ENCODE measurements around the gene MFSD12.

MFSD12 gene

DNA sequence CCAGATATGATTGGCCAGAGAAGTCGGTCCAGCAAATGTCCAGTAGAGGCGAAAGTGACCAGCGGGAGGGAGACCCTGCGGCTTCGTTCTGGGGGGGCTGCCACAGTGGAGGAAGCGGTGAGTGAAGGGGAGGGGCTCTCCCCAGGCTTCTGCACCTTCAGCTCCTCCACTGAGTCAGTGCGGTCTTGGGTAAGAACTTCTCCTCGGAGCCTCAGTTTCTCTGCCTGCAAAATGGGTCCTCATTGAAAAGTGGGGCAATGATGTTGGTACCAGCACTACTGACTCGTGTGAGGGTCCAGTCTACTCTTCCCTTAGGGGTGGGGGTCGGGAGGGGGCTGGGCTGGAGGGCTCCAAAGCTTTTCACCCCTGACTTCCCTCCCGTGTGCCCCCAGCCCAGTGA lies 32.1 kb upstream of the MFSD12 start:
- H3K79me2 ChIP-seq (ENCODE audit: low read length) = no peaks in the 10 kb centered on the region
- no peak for DNase-seq
- no peak overlapping the region for H3K9ac ChIP-seq (ENCODE audit: low read length)
- H3K4me1 ChIP-seq (ENCODE audit: low read length) = no peaks in the 10 kb centered on the region
- no peaks in the 10 kb centered on the region for H3F3A ChIP-seq (ENCODE audit: insufficient read depth, low read length)
- no peak overlapping the region for H3K4me2 ChIP-seq (ENCODE audit: low read depth, low read length)
- no peak for TF ChIP-seq EZH2phosphoT487 (IDR thresholded peaks at IDR 0.05; ENCODE audit: low read length)
- TF ChIP-seq, protein P1, sequence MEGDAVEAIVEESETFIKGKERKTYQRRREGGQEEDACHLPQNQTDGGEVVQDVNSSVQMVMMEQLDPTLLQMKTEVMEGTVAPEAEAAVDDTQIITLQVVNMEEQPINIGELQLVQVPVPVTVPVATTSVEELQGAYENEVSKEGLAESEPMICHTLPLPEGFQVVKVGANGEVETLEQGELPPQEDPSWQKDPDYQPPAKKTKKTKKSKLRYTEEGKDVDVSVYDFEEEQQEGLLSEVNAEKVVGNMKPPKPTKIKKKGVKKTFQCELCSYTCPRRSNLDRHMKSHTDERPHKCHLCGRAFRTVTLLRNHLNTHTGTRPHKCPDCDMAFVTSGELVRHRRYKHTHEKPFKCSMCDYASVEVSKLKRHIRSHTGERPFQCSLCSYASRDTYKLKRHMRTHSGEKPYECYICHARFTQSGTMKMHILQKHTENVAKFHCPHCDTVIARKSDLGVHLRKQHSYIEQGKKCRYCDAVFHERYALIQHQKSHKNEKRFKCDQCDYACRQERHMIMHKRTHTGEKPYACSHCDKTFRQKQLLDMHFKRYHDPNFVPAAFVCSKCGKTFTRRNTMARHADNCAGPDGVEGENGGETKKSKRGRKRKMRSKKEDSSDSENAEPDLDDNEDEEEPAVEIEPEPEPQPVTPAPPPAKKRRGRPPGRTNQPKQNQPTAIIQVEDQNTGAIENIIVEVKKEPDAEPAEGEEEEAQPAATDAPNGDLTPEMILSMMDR (IDR thresholded peaks at IDR 0.05; ENCODE audit: low read length) = no peak
- no peak for TF ChIP-seq EZH2 (optimal IDR thresholded peaks at IDR 0.05; ENCODE audit: low read depth, low read length)
- no peaks in the 10 kb centered on the region for H3K36me3 ChIP-seq (replicated peaks; ENCODE audit: insufficient read depth, low read length)
- no peaks in the 10 kb centered on the region for H3K9me2 ChIP-seq (replicated peaks; ENCODE audit: insufficient read depth, low read length)
- peaks cover 87% of the 10 kb centered on the region for H3K27me3 ChIP-seq (replicated peaks; ENCODE audit: insufficient read depth, low read length)
- H3K4me3 ChIP-seq (ENCODE audit: low read length) = no peak overlapping the region
- no peak overlapping the region for H3K27ac ChIP-seq (ENCODE audit: low read length)
- H2AFZ ChIP-seq (ENCODE audit: low read length) = no peak overlapping the region
- no peaks in the 10 kb centered on the region for H3K9me3 ChIP-seq (replicated peaks; ENCODE audit: insufficient read depth, low read length)
- no peaks in the 10 kb centered on the region for H4K20me1 ChIP-seq (ENCODE audit: insufficient read depth, low read length)

DNA sequence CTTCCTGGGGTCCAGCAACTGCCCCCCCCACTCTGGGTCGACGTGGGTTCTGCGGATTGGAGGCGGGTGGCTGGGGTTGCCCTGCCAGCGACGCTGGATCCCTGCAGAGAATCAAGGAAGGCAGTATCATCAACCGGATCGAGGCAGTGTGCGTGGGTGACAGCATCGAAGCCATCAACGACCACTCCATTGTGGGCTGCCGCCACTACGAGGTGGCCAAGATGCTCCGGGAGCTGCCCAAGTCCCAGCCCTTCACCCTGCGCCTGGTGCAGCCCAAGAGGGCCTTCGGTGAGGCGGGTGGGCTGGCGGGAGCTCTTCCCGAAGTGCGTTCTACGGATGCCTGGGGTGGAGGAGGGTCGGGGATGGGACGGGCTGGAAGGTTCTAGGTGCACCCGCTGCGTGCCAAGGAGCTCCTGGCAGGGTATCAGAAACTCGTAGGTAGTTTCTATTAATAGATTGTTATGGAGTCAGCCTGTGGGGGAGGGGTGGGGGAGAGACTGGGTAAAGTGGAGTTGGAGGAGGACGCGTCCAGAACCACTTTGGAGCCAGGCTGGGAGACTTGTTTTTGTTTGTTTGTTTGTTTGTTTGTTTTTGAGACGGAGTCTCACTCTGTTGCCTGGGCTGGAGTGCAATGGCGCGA lies 29.4 kb upstream of the MFSD12 start:
- Histone ChIP-seq H2AFZ (ENCODE audit: low read length) (no peak overlapping the region), H3K4me3 (ENCODE audit: low read length) (no peak overlapping the region), H3K36me3 (replicated peaks; ENCODE audit: insufficient read depth, low read length) (no peaks in the 10 kb centered on the region), H3K9me2 (replicated peaks; ENCODE audit: insufficient read depth, low read length) (no peaks in the 10 kb centered on the region), H3K9ac (ENCODE audit: low read length) (no peak overlapping the region), H4K20me1 (ENCODE audit: insufficient read depth, low read length) (no peaks in the 10 kb centered on the region), H3K4me1 (ENCODE audit: low read length) (no peaks in the 10 kb centered on the region), H3K4me2 (ENCODE audit: low read depth, low read length) (no peak overlapping the region), H3F3A (ENCODE audit: insufficient read depth, low read length) (no peaks in the 10 kb centered on the region), H3K9me3 (replicated peaks; ENCODE audit: insufficient read depth, low read length) (no peaks in the 10 kb centered on the region), H3K27ac (ENCODE audit: low read length) (no peak overlapping the region), H3K79me2 (ENCODE audit: low read length) (no peaks in the 10 kb centered on the region), H3K27me3 (replicated peaks; ENCODE audit: insufficient read depth, low read length) (peaks cover 74% of the 10 kb centered on the region)
- no peak for DNase-seq
- TF ChIP-seq EZH2phosphoT487 (IDR thresholded peaks at IDR 0.05; ENCODE audit: low read length) (no peak), EZH2 (optimal IDR thresholded peaks at IDR 0.05; ENCODE audit: low read depth, low read length) (no peak)
- TF ChIP-seq, protein P1 (IDR thresholded peaks at IDR 0.05; ENCODE audit: low read length) = no peak

DNA sequence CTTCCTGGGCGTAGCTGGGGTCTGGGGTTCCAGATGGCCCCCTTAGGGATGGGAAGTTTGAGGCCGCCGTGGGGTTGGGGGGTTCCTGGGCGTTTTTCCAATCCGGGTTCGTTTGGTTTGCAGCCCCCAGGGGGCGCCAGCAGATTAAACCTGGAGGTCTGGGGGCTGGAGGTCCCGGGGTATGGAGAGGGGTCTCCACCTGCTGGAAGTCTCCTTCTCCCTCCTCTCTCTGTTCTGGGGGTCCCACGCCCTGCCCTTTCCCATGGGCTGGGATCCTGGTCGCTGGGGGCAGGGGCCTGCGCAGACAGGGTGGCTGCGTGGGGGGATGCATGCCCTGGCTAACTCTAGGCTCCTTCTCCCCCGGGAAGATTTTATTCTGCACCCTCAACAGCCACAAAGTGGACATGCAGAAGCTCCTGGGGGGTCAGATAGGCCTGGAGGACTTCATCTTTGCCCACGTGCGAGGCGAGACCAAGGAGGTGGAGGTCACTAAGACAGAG lies 28.8 kb upstream of the MFSD12 start:
- Histone ChIP-seq H3K9ac (ENCODE audit: low read length) (no peak overlapping the region), H3K4me3 (ENCODE audit: low read length) (no peak overlapping the region), H3K4me2 (ENCODE audit: low read depth, low read length) (no peak overlapping the region)

More for the DNA sequence above, 28.8 kb upstream of the MFSD12 start:
- H2AFZ ChIP-seq (ENCODE audit: low read length) = no peak overlapping the region
- no peaks in the 10 kb centered on the region for H3K9me2 ChIP-seq (replicated peaks; ENCODE audit: insufficient read depth, low read length)
- no peak for TF ChIP-seq EZH2 (optimal IDR thresholded peaks at IDR 0.05; ENCODE audit: low read depth, low read length)
- TF ChIP-seq, protein P1 (IDR thresholded peaks at IDR 0.05; ENCODE audit: low read length) = peak; percentile 56
- H3K4me1 ChIP-seq (ENCODE audit: low read length) = no peaks in the 10 kb centered on the region
- H3K36me3 ChIP-seq (replicated peaks; ENCODE audit: insufficient read depth, low read length) = no peaks in the 10 kb centered on the region
- H4K20me1 ChIP-seq (ENCODE audit: insufficient read depth, low read length) = no peaks in the 10 kb centered on the region
- no peaks in the 10 kb centered on the region for H3K9me3 ChIP-seq (replicated peaks; ENCODE audit: insufficient read depth, low read length)
- DNase-seq = no peak
- no peaks in the 10 kb centered on the region for H3F3A ChIP-seq (ENCODE audit: insufficient read depth, low read length)
- H3K79me2 ChIP-seq (ENCODE audit: low read length) = no peaks in the 10 kb centered on the region
- peaks cover 68% of the 10 kb centered on the region for H3K27me3 ChIP-seq (replicated peaks; ENCODE audit: insufficient read depth, low read length)
- no peak overlapping the region for H3K27ac ChIP-seq (ENCODE audit: low read length)

Measured in MM.1S (cell line).